K562 (cell line): ENCODE results near the gene DNASE1L1. TPM values are rescaled to one million over a fixed set of nuclear protein-coding genes. Genes with fewer than 3 reads are reported as not detected.

ENCODE experiments used
- ATAC-seq: fragments of 200-7000 bp; cut with Tn5 transposase; 3 replicates; pipeline ENCODE4 v1.9.1; 2020; ENCODE audit warnings: moderate library complexity
- BruUV-seq: library from RNA; stranded (reverse); fragments of 400-500 nt; replicated peaks from 2 replicates; lab custom pipeline; 2021; lab: Mats Ljungman, UMichigan
- CTCF ChIA-PET: fragments of 300-600 bp; formaldehyde crosslinking; extraction: SDS; loops from one replicate; lab custom pipeline; 2021; ENCODE audit warnings: low intra/inter-chr PET ratio; lab: Yijun Ruan, JAX
- POLR2A ChIA-PET: fragments of 300-600, 350-650 bp; sonication (Branson Sonifier 250); formaldehyde crosslinking; extraction: SDS; loops from one replicate; lab custom pipeline; 2021; ENCODE audit warnings: antibody characterized with exemption, inconsistent platforms; lab: Yijun Ruan, JAX
- DNase-seq, 4 experiments: peaks; one replicate each; pipeline versions ENCODE4 v3.0.0 to v3.0.0-alpha.2; 2011 to 2018; ENCODE audit warnings: low spot score in 3 of 4, mixed read lengths in 3 of 4; ENCODE audit errors: extremely low read depth in 1 of 4
- FAIRE-seq: peaks from 2 replicates; lab custom pipeline; 2011; peaks lifted over from hg19 to GRCh38; lab: Jason Lieb, UNC
- H2AFZ ChIP-seq: 2 replicates; pipeline ENCODE4 v1.6.0; 2011; ENCODE audit warnings: low read depth, low read length, control low read depth, inconsistent platforms
- H3K27ac ChIP-seq: fragments of 200-600 bp; 3 replicates; pipeline ENCODE4 v1.8.0; 2011; ENCODE audit warnings: low read depth, mild to moderate bottlenecking, control low read depth, inconsistent platforms, low read length, moderate library complexity, mixed read lengths; ENCODE audit errors: extremely low read depth
- H3K27me3 ChIP-seq, 2 experiments: fragments of 300-600 bp in 1 of 2; 2 replicates in 1 of 2; 3 replicates in 1 of 2; pipeline versions ENCODE4 v1.6.0 to v1.8.0; 2011; ENCODE audit warnings: inconsistent platforms in 2 of 2, low read length in 2 of 2, mild to moderate bottlenecking in 1 of 2, mixed read lengths in 1 of 2, moderate library complexity in 1 of 2; ENCODE audit not compliant: control insufficient read depth in 2 of 2, insufficient read depth in 2 of 2
- H3K36me3 ChIP-seq: fragments of 300-600 bp; 3 replicates; pipeline ENCODE4 v1.8.0; 2011; ENCODE audit warnings: mild to moderate bottlenecking, low read length, inconsistent platforms; ENCODE audit not compliant: control insufficient read depth, insufficient read depth
- H3K4me1 ChIP-seq, 2 experiments: fragments of 200-600 bp in 1 of 2; replicated peaks in 1 of 2; 2 replicates in 1 of 2; 3 replicates in 1 of 2; pipeline versions ENCODE4 v1.5.1 to v1.8.0; 2011; ENCODE audit warnings: inconsistent platforms in 2 of 2, low read length in 2 of 2, mild to moderate bottlenecking in 1 of 2, mixed read lengths in 1 of 2, moderate library complexity in 1 of 2; ENCODE audit not compliant: control insufficient read depth in 2 of 2, insufficient read depth in 2 of 2
- H3K4me2 ChIP-seq: 2 replicates; pipeline ENCODE4 v1.6.1; 2011; ENCODE audit warnings: low read length, control low read depth, inconsistent platforms, mixed read lengths; ENCODE audit not compliant: insufficient read depth
- H3K4me3 ChIP-seq: fragments of 200-600 bp; sonication (generic), shearing (Covaris generic); 2 replicates; pipeline ENCODE4 v1.5.1; 2016; ENCODE audit warnings: control low read depth, inconsistent platforms
- H3K79me2 ChIP-seq: fragments of 200-600 bp; 3 replicates; pipeline ENCODE4 v1.8.0; 2011; ENCODE audit warnings: low read length, inconsistent platforms; ENCODE audit not compliant: control insufficient read depth, insufficient read depth
- H3K9ac ChIP-seq, 2 experiments: 2 replicates each; pipeline versions ENCODE4 v1.6.0 to v1.6.1; 2011; ENCODE audit warnings: low read depth in 2 of 2, low read length in 2 of 2, control low read depth in 1 of 2, inconsistent platforms in 1 of 2, mild to moderate bottlenecking in 1 of 2, mixed read lengths in 1 of 2; ENCODE audit not compliant: insufficient read depth in 1 of 2
- H3K9me1 ChIP-seq: one replicate; pipeline ENCODE4 v1.6.0; 2011; ENCODE audit warnings: inconsistent platforms, mild to moderate bottlenecking, low read length, moderate library complexity; ENCODE audit not compliant: control insufficient read depth, insufficient read depth
- H3K9me3 ChIP-seq: replicated peaks from 2 replicates; pipeline ENCODE4 v1.5.1; 2011; ENCODE audit warnings: low read depth, low read length, inconsistent platforms; ENCODE audit not compliant: control insufficient read depth, insufficient read depth
- H4K20me1 ChIP-seq: replicated peaks from 2 replicates; pipeline ENCODE4 v1.6.1; 2011; ENCODE audit warnings: low read length, inconsistent platforms, mixed read lengths; ENCODE audit not compliant: control insufficient read depth, insufficient read depth
- FUS ChIP-seq: fragments of 200-400 bp; formaldehyde crosslinking; optimal IDR thresholded peaks from 2 replicates; pipeline ENCODE3; 2017; ENCODE audit warnings: low read depth, low read length
- NR2C1 ChIP-seq, 2 experiments: fragments of 450-650 bp; IDR thresholded peaks; 2 replicates each; pipeline ENCODE4 v1.6.1; 2017; ENCODE audit warnings: mild to moderate bottlenecking in 2 of 2, antibody characterized with exemption in 1 of 2, inconsistent platforms in 1 of 2, missing compliant biosample characterization in 1 of 2, missing genetic modification characterization in 1 of 2
- POLR2G ChIP-seq: fragments of 200-400 bp; formaldehyde crosslinking; IDR thresholded peaks from 2 replicates; pipeline ENCODE4 v1.6.1; 2017; ENCODE audit warnings: low read depth, mild to moderate bottlenecking, antibody characterized with exemption, low read length, moderate library complexity
- RBFOX2 ChIP-seq: fragments of 200-400 bp; formaldehyde crosslinking; IDR thresholded peaks from 2 replicates; pipeline ENCODE4 v1.6.1; 2017; ENCODE audit warnings: low read depth, mild to moderate bottlenecking, low read length, moderate library complexity
- SRSF1 ChIP-seq: fragments of 200-400 bp; formaldehyde crosslinking; IDR thresholded peaks from 2 replicates; pipeline ENCODE4 v1.6.1; 2017; ENCODE audit warnings: mild to moderate bottlenecking, low read depth, low read length, moderate library complexity
- XRCC5 ChIP-seq: fragments of 200-400 bp; formaldehyde crosslinking; IDR thresholded peaks from 2 replicates; pipeline ENCODE4 v1.6.1; 2017; ENCODE audit warnings: low read depth, mild to moderate bottlenecking, low read length
- ZNF124 ChIP-seq: sonication (generic); formaldehyde crosslinking; IDR thresholded peaks from 2 replicates; pipeline ENCODE4 v1.8.1; 2022; ENCODE audit warnings: missing genetic modification reagents
- ZNF224 ChIP-seq: sonication (generic); formaldehyde crosslinking; IDR thresholded peaks from 2 replicates; pipeline ENCODE4 v1.8.0; 2022; ENCODE audit warnings: mild to moderate bottlenecking, missing genetic modification reagents
- ZNF277 ChIP-seq: fragments of 250-450 bp; sonication (Bioruptor Pico); IDR thresholded peaks from 2 replicates; pipeline ENCODE4 v1.8.0; 2022; ENCODE audit warnings: inconsistent platforms, mild to moderate bottlenecking, moderate library complexity, borderline replicate concordance
- ZNF445 ChIP-seq: fragments of 250-450 bp; sonication (Bioruptor Pico); IDR thresholded peaks from 2 replicates; pipeline ENCODE4 v1.4.0; 2020; ENCODE audit warnings: low read depth, mild to moderate bottlenecking, moderate library complexity
- ZNF583 ChIP-seq: fragments of 250-450 bp; sonication (Bioruptor Pico); IDR thresholded peaks from 2 replicates; pipeline ENCODE4 v1.4.0; 2020
- WGBS: fragments of 100-300 bp; shearing (Covaris generic); methylation state at CpG from one replicate; pipeline ENCODE4 v1.1.6; 2016; ENCODE audit warnings: low coverage, mixed read lengths; ENCODE audit not compliant: insufficient coverage; ENCODE audit errors: missing lambda C conversion rate; 5-methylcytosine and 5-hydroxymethylcytosine counted together
- in situ Hi-C: fragments of 300-500 bp; cut with MboI; formaldehyde crosslinking; loops from 4 replicates; pipeline ENCODE4 v1.15.0; 2018; ENCODE audit warnings: inconsistent platforms, mixed read lengths
- intact Hi-C: fragments of 100-400 bp; cut with micrococcal nuclease; formaldehyde crosslinking; loops from 2 replicates; pipeline ENCODE4 v1.14.2; 2022
- polyA plus RNA-seq, 8 experiments: library from polyadenylated mRNA; depleted of rRNA in 4 of 8; stranded (reverse) in 5 of 8; unstranded in 3 of 8; fragments of >200 nt; fragmentation: Nextera tagmentation in 2 of 8; fragmentation: Illumina TruSeq in 1 of 8; extraction: Ambion mirVana in 2 of 8; extraction: Trizol in 1 of 8; gene quantifications; 2 replicates each; pipeline versions ENCODE4 v1.2.1 to v1.2.3, GENCODE V29; 2011 to 2014; ENCODE audit warnings: inconsistent platforms in 1 of 8, missing spikeins in 1 of 8
- total RNA-seq, 7 experiments: library from RNA; depleted of rRNA in 6 of 7; stranded (reverse); fragments of >200 nt in 6 of 7; fragmentation: Illumina TruSeq in 2 of 7; extraction: Trizol in 2 of 7; gene quantifications; 2 replicates each; pipeline versions ENCODE4 v1.2.1 to v1.2.3, GENCODE V29; 2011 to 2021; ENCODE audit warnings: low replicate concordance in 1 of 7
- TF ChIP-seq, protein P1 (sequence below): sonication (generic); formaldehyde crosslinking; IDR thresholded peaks from 2 replicates; pipeline ENCODE4 v1.8.1; 2023; ENCODE audit warnings: mild to moderate bottlenecking, missing genetic modification reagents

DNASE1L1 gene
- total and polyA plus RNA-seq, 9 of the 15 experiments (the other 6 are each of a cell fraction or from before 2014, with no cell fraction given): 0.73 to 12.6 (median 7.9) TPM

DNA sequence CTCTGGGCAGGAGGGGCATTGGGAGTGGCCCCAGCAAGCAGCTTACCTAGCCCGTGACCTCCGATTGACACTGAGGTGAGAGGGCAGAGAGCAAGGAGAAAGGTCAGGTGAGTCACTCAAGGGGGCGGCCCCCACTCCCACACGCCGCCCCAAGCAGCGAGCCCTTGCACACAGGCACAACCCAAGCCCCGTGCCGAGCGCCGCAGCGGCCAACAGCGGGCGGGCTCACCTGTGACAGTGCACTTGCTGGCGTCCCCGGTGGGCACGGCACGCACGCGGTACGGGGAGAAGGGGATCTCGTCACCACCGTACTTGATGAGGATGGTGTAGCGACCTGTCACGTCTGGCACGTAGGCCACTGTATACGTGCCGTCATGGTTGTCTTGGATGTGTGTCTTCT lies 51.8 kb downstream of the DNASE1L1 start (continued):
- TF ChIP-seq POLR2G (peak; percentile 37; the same call in 1 of the 2 replicates), RBFOX2 (peak; percentile 33; the same call in 1 of the 2 replicates), XRCC5 (no peak), ZNF124 (CRISPR knock-in tag) (no peak), SRSF1 (no peak), NR2C1 (IDR thresholded peaks at IDR 0.05) (peak; percentile 58; the same call in 1 of the 2 replicates), NR2C1 (tag; IDR thresholded peaks at IDR 0.05) (peak; percentile 49), FUS (no peak)
- TF ChIP-seq, protein P1, sequence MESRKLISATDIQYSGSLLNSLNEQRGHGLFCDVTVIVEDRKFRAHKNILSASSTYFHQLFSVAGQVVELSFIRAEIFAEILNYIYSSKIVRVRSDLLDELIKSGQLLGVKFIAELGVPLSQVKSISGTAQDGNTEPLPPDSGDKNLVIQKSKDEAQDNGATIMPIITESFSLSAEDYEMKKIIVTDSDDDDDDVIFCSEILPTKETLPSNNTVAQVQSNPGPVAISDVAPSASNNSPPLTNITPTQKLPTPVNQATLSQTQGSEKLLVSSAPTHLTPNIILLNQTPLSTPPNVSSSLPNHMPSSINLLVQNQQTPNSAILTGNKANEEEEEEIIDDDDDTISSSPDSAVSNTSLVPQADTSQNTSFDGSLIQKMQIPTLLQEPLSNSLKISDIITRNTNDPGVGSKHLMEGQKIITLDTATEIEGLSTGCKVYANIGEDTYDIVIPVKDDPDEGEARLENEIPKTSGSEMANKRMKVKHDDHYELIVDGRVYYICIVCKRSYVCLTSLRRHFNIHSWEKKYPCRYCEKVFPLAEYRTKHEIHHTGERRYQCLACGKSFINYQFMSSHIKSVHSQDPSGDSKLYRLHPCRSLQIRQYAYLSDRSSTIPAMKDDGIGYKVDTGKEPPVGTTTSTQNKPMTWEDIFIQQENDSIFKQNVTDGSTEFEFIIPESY (CRISPR knock-in tag): peak; percentile 65

DNA sequence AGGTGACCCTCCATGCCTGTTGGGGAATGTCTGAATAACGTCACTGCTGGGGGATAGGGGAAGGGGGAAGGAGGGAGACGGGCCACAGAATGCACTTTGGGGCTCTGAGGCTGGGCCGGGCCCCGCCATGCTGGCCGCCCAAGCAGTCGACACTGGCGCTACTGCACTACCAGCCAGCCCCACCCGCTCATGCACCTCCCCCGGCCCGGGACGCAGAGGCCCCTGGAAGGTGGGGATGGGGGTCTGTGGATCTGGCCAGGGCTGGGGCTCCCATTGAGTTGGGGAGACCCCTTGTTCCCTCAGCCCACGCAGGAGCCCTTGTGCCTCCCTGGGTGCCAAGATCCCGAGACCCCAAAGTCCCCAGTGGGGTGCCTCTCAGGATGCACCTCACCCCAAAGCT lies 52.5 kb downstream of the DNASE1L1 start:
- Histone ChIP-seq H3K4me1 (peaks cover 0 to 22% of the 10 kb centered on the region in 2 experiments; a peak in 1 of 5 replicates), H3K79me2 (no peaks in the 10 kb centered on the region), H3K4me3 (no peak overlapping the region), H3K27me3 (no peaks in the 10 kb centered on the region)
- TF ChIP-seq ZNF445 (CRISPR knock-in tag) (no peak), ZNF224 (no peak), ZNF583 (no peak), POLR2G (peak; percentile 8; the same call in 1 of the 2 replicates), ZNF277 (CRISPR knock-in tag) (no peak)
- TF ChIP-seq, all 486 proteins: peak for 1
- ATAC-seq (no peak), FAIRE-seq (no peak), DNase-seq (no peak)
- intact Hi-C loops (no loop called here), in situ Hi-C loops (no loop called here)
- Histone ChIP-seq H3K4me2 (no peak overlapping the region), H3K9me1 (no peaks in the 10 kb centered on the region), H2AFZ (no peak overlapping the region), H3K9me3 (no peaks in the 10 kb centered on the region), H4K20me1 (peaks cover 3% of the 10 kb centered on the region; the same call in 1 of the 2 replicates), H3K36me3 (peaks cover 98% of the 10 kb centered on the region; the same call in 2 of the 3 replicates), H3K27ac (no peak overlapping the region), H3K9ac (no peak overlapping the region)
- POLR2A ChIA-PET: interaction anchor here (0.7 to 1.8 kb wide), 3 partner anchors 12 to 453 kb away, joined by 4 to 5 read pairs (median 5); no protein-coding TSS in a partner anchor
- 94% methylated on average over 3 of the region's 13 CpGs for WGBS
- no TSS peak for BruUV-seq
- CTCF ChIA-PET: no interaction called here
